Duodenal mucosa (tissue), 2 donors: Measurements from ENCODE around the gene SMIM8.

Source experiments
- H3K27ac ChIP-seq: one replicate; pipeline ENCODE4 v1.7.0; 2013; ENCODE audit warnings: low read depth, low read length
- H3K27me3 ChIP-seq, 2 donors: one replicate each; pipeline ENCODE4 v1.7.0; 2013; ENCODE audit warnings: low read length in 2 of 2, control low read depth in 1 of 2; ENCODE audit not compliant: insufficient read depth in 2 of 2, control insufficient read depth in 1 of 2
- H3K36me3 ChIP-seq, 2 donors: one replicate each; pipeline ENCODE4 v1.7.0; 2013; ENCODE audit warnings: low read length in 2 of 2, control low read depth in 1 of 2; ENCODE audit not compliant: insufficient read depth in 2 of 2, control insufficient read depth in 1 of 2
- H3K4me1 ChIP-seq, 2 donors: one replicate each; pipeline ENCODE4 v1.7.0; 2013; ENCODE audit warnings: low read length in 2 of 2, control low read depth in 1 of 2; ENCODE audit not compliant: insufficient read depth in 2 of 2, control insufficient read depth in 1 of 2
- H3K4me3 ChIP-seq, 2 donors: one replicate each; pipeline ENCODE4 v1.7.0; 2013; ENCODE audit warnings: low read length in 2 of 2, low read depth in 1 of 2
- H3K9ac ChIP-seq, 2 donors: one replicate each; pipeline ENCODE4 v1.7.0; 2013; ENCODE audit warnings: low read length in 2 of 2, low read depth in 1 of 2
- H3K9me3 ChIP-seq, 2 donors: one replicate each; pipeline ENCODE4 v1.7.0; 2013; ENCODE audit warnings: low read length in 2 of 2, control low read depth in 1 of 2; ENCODE audit not compliant: control insufficient read depth in 1 of 2

Gene SMIM8

DNA sequence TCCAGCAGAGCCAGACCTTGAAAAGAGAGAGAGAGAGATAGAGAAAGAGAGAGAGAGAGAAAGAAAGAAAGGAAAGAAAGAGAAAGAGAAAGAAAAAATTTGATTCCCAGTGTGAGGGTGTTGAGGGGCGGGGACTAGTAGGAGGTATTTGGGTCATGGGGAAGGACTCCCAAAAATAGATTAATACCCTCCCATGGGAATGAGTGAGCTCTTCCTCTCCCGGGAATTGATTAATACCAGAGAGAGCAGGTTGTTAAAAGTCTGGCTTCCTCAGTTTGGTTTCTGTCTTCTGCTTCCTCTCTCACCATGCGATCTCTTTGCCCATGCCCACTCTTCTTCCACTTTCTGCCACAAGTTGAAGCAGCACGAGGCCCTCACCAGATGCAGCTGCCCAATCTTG is 56.6 kb downstream of the SMIM8 start:
- Histone ChIP-seq H3K27me3 (no peaks in the 10 kb centered on the region), H3K9ac (no peak overlapping the region), H3K9me3 (no peaks in the 10 kb centered on the region), H3K4me1 (no peaks in the 10 kb centered on the region), H3K4me3 (no peak overlapping the region), H3K36me3 (no peaks in the 10 kb centered on the region), H3K27ac (no peak overlapping the region)

- Histone ChIP-seq H3K9ac (no peak overlapping the region), H3K27me3 (no peaks in the 10 kb centered on the region), H3K4me3 (no peak overlapping the region), H3K9me3 (no peaks in the 10 kb centered on the region), H3K4me1 (no peaks in the 10 kb centered on the region), H3K27ac (no peak overlapping the region), H3K36me3 (no peaks in the 10 kb centered on the region)
Observed at GRCh38 chr6:87382861-87383260, 60.5 kb downstream of the SMIM8 start.

- no peaks in the 10 kb centered on the region for H3K36me3 ChIP-seq
- H3K4me1 ChIP-seq, result no peaks in the 10 kb centered on the region
- no peak overlapping the region for H3K27ac ChIP-seq
- no peaks in the 10 kb centered on the region for H3K27me3 ChIP-seq
- no peaks in the 10 kb centered on the region for H3K9me3 ChIP-seq
- H3K4me3 ChIP-seq, result no peak overlapping the region
- H3K9ac ChIP-seq, result no peak overlapping the region
Observed at GRCh38 chr6:87384038-87384437, 61.6 kb downstream of the SMIM8 start.

GRCh38 chr6:87384449-87384848 is 62.1 kb downstream of the SMIM8 start:
- no peaks in the 10 kb centered on the region for H3K4me1 ChIP-seq
- no peaks in the 10 kb centered on the region for H3K36me3 ChIP-seq
- H3K27me3 ChIP-seq, result no peaks in the 10 kb centered on the region
- no peak overlapping the region for H3K4me3 ChIP-seq
- no peak overlapping the region for H3K9ac ChIP-seq
- no peaks in the 10 kb centered on the region for H3K9me3 ChIP-seq
- no peak overlapping the region for H3K27ac ChIP-seq

GRCh38 chr6:87391334-87391733 is 68.9 kb downstream of the SMIM8 start:
- H3K27ac ChIP-seq, result no peak overlapping the region
- no peaks in the 10 kb centered on the region for H3K9me3 ChIP-seq
- no peaks in the 10 kb centered on the region for H3K4me1 ChIP-seq
- H3K9ac ChIP-seq, result no peak overlapping the region
- no peak overlapping the region for H3K4me3 ChIP-seq
- no peaks in the 10 kb centered on the region for H3K36me3 ChIP-seq
- no peaks in the 10 kb centered on the region for H3K27me3 ChIP-seq
